Calu3 (cell line): ENCODE measurements around the gene KAZN. TPM values are rescaled to one million over a fixed set of nuclear protein-coding genes. Genes with fewer than 3 reads are reported as not detected.

Source experiments
- BruUV-seq: library from RNA; stranded (reverse); fragments of 400-500 nt; replicated peaks from 2 replicates; lab custom pipeline; 2021; lab: Mats Ljungman, UMichigan
- CTCF ChIA-PET: fragments of 300-600 bp; sonication (Branson Sonifier 250); formaldehyde crosslinking; loops from one replicate; lab custom pipeline; 2022; ENCODE audit warnings: antibody characterized with exemption; lab: Charles Lee
- DNase-seq: peaks from one replicate; pipeline ENCODE4 v3.0.0; 2022
- H3K27ac Mint-ChIP-seq: one replicate; pipeline ENCODE4 v1.8.0; 2022; ENCODE audit warnings: mixed read lengths; ENCODE audit not compliant: unreplicated experiment
- H3K27me3 Mint-ChIP-seq: one replicate; pipeline ENCODE4 v1.8.0; 2022; ENCODE audit warnings: mixed read lengths; ENCODE audit not compliant: unreplicated experiment
- H3K36me3 Mint-ChIP-seq: one replicate; pipeline ENCODE4 v1.8.0; 2022; ENCODE audit warnings: mild to moderate bottlenecking, moderate library complexity, mixed read lengths; ENCODE audit not compliant: insufficient read depth, unreplicated experiment
- H3K4me1 Mint-ChIP-seq: one replicate; pipeline ENCODE4 v1.8.0; 2022; ENCODE audit warnings: mild to moderate bottlenecking, low read depth, mixed read lengths; ENCODE audit not compliant: unreplicated experiment
- H3K4me3 Mint-ChIP-seq: one replicate; pipeline ENCODE4 v1.8.0; 2022; ENCODE audit warnings: mild to moderate bottlenecking, low read depth, moderate library complexity, mixed read lengths; ENCODE audit not compliant: unreplicated experiment
- H3K9me3 Mint-ChIP-seq: one replicate; pipeline ENCODE4 v1.8.0; 2022; ENCODE audit warnings: low read depth, mixed read lengths; ENCODE audit not compliant: unreplicated experiment
- intact Hi-C: fragments of 100-400 bp; cut with micrococcal nuclease; formaldehyde crosslinking; loops from one replicate; pipeline ENCODE4 v1.10.0; 2022; ENCODE audit not compliant: unreplicated experiment
- total RNA-seq: library from RNA; stranded (reverse); gene quantifications from 2 replicates; pipeline ENCODE4 v1.2.3, GENCODE V29; 2022
- TF ChIP-seq, protein P1 (sequence below): fragments of 200-600 bp; IDR thresholded peaks from one replicate; pipeline ENCODE4 v1.8.0; 2022; ENCODE audit warnings: antibody characterized with exemption; ENCODE audit not compliant: unreplicated experiment

Gene KAZN
- total RNA-seq, 1 experiment from 2014 or later: 3.6 TPM

DNA sequence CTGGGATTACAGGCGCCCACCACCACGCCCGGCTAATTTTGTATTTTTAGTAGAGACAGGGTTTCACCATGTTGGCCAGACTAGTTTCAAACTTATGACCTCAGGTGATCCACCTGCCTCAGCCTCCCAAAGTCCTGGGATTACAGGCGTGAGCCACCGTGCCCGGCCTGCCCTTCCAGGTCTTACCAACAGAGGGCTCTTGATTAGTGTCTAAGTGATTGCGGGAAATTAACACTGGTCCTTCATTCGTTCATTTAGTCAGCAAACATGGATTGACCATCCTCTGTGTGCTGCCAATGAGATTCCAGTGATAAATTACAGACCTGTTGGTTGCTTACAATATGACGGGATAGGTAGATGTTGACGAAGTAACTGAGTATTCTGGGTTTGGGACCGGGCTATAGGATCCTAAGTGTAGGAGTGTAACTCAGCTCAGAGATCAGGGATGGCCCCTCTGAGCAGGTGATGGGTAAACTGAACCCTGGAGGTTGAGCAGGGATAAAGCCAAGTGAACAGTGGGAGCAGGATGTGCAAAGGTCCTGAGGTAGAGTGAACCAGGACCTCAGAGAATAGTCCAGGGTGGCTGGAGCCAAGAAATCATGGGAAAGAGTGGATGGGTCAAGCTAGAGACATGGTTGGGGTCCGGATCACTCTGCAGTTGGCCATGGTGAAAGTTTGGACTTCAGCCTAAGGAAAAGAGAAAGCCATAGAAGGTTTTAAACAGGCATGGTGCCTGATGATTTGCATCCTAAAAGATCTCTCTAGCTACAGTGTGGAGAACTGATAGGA, 171.2 kb downstream of the KAZN start:
- H3K4me1 Mint-ChIP-seq: peaks cover 15% of the 10 kb centered on the region
- peaks cover 12% of the 10 kb centered on the region for H3K27me3 Mint-ChIP-seq
- peaks cover 6% of the 10 kb centered on the region for H3K9me3 Mint-ChIP-seq
- CTCF ChIA-PET: no interaction called here
- no peaks in the 10 kb centered on the region for H3K36me3 Mint-ChIP-seq
- no peak overlapping the region for H3K27ac Mint-ChIP-seq
- no peak for DNase-seq
- BruUV-seq: no TSS peak
- intact Hi-C loops: no loop called here
- H3K4me3 Mint-ChIP-seq: no peak overlapping the region
- TF ChIP-seq, protein P1, sequence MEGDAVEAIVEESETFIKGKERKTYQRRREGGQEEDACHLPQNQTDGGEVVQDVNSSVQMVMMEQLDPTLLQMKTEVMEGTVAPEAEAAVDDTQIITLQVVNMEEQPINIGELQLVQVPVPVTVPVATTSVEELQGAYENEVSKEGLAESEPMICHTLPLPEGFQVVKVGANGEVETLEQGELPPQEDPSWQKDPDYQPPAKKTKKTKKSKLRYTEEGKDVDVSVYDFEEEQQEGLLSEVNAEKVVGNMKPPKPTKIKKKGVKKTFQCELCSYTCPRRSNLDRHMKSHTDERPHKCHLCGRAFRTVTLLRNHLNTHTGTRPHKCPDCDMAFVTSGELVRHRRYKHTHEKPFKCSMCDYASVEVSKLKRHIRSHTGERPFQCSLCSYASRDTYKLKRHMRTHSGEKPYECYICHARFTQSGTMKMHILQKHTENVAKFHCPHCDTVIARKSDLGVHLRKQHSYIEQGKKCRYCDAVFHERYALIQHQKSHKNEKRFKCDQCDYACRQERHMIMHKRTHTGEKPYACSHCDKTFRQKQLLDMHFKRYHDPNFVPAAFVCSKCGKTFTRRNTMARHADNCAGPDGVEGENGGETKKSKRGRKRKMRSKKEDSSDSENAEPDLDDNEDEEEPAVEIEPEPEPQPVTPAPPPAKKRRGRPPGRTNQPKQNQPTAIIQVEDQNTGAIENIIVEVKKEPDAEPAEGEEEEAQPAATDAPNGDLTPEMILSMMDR: no peak

DNA sequence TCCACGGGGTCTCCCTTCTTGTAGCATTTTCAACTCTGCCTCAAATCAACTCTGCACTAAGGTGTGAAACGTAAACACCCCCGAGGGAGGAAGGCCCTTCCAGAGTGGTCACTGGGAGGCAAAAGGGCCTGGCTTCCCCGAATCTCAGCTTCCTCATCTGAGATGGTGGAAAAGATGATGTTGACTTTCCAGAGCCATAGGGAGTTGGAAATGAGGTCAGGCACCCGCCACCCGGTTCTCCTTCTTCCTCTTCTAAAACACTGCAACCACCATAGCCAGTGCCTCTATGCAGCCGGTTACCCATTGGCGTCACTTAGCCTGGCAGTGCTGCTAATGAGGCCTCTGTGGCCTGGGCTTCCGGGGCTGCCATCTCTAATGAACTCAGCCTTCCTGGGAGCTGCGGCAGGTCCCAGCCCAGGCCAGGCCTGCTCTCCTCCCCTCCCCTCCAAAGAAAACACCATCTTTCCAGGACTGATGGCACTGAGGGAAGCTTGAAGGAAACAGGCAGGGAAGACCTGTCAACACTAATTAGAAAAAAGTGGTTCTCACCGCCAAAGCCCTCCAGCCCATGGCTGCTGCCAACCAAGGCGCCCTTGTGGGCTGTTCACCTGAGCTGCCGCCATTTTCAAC, 175.0 kb downstream of the KAZN start:
- no peak overlapping the region for H3K4me3 Mint-ChIP-seq
- H3K27me3 Mint-ChIP-seq: no peaks in the 10 kb centered on the region
- H3K36me3 Mint-ChIP-seq: no peaks in the 10 kb centered on the region
- CTCF ChIA-PET: no interaction called here
- no TSS peak for BruUV-seq
- peaks cover 3% of the 10 kb centered on the region for H3K9me3 Mint-ChIP-seq
- no peaks in the 10 kb centered on the region for H3K4me1 Mint-ChIP-seq
- intact Hi-C loops: no loop called here
- H3K27ac Mint-ChIP-seq: no peak overlapping the region
- no peak for DNase-seq
- TF ChIP-seq, protein P1: no peak

- DNase-seq: no peak
- BruUV-seq: no TSS peak
- CTCF ChIA-PET: no interaction called here
- no peaks in the 10 kb centered on the region for H3K36me3 Mint-ChIP-seq
- TF ChIP-seq, protein P1: no peak
- intact Hi-C loops: no loop called here
- H3K9me3 Mint-ChIP-seq: peaks cover 3% of the 10 kb centered on the region
- no peaks in the 10 kb centered on the region for H3K27me3 Mint-ChIP-seq
- no peak overlapping the region for H3K4me3 Mint-ChIP-seq
- H3K27ac Mint-ChIP-seq: no peak overlapping the region
- H3K4me1 Mint-ChIP-seq: no peaks in the 10 kb centered on the region
These were observed 175.7 kb downstream of the KAZN start for GRCh38 chr1:14774225-14774624.

GRCh38 chr1:14774988-14775387, 176.5 kb downstream of the KAZN start:
- no TSS peak for BruUV-seq
- TF ChIP-seq, protein P1: no peak
- Mint-ChIP-seq H3K36me3 (no peaks in the 10 kb centered on the region), H3K4me1 (no peaks in the 10 kb centered on the region), H3K27me3 (no peaks in the 10 kb centered on the region), H3K9me3 (no peaks in the 10 kb centered on the region), H3K4me3 (no peak overlapping the region), H3K27ac (no peak overlapping the region)
- intact Hi-C loops: no loop called here
- CTCF ChIA-PET: no interaction called here
- no peak for DNase-seq
